Suprapubic skin (tissue), 4 donors: ENCODE measurements around the gene FRAS1.

Experiments
- CTCF ChIP-seq, 2 donors: fragments of 200-600 bp in 1 of 2; fragments of 450-650 bp in 1 of 2; sonication (generic) in 1 of 2; IDR thresholded peaks; one replicate each; pipeline ENCODE4 v1.5.1; 2016 to 2019; ENCODE audit warnings: antibody characterized with exemption in 2 of 2, mild to moderate bottlenecking in 1 of 2, moderate library complexity in 1 of 2
- POLR2A ChIP-seq, 2 donors: fragments of 450-650 bp; IDR thresholded peaks; one replicate each; pipeline ENCODE4 v1.6.1; 2017; ENCODE audit warnings: antibody characterized with exemption in 2 of 2, mild to moderate bottlenecking in 2 of 2, moderate library complexity in 2 of 2
- POLR2AphosphoS5 ChIP-seq, 3 donors: sonication (generic); formaldehyde crosslinking; IDR thresholded peaks; one replicate each; pipeline ENCODE4 v1.6.1; 2017; ENCODE audit warnings: antibody characterized with exemption in 3 of 3

GRCh38 chr4:78168029-78168428 lies 110.9 kb downstream of the FRAS1 start:
- TF ChIP-seq CTCF (IDR thresholded peaks at IDR 0.05): no peak
- TF ChIP-seq POLR2A (IDR thresholded peaks at IDR 0.05): no peak
- TF ChIP-seq POLR2AphosphoS5 (IDR thresholded peaks at IDR 0.05): no peak
